IPS-20b (cell line): ENCODE data around the gene SLC25A22.

ENCODE experiments used
- H3K27ac ChIP-seq: one replicate; pipeline ENCODE4 v1.5.1; 2013; ENCODE audit warnings: low read length
- H3K27me3 ChIP-seq: 2 replicates; pipeline ENCODE4 v1.6.1; 2013; ENCODE audit warnings: mild to moderate bottlenecking, low read length, inconsistent platforms; ENCODE audit not compliant: insufficient read depth
- H3K36me3 ChIP-seq: 2 replicates; pipeline ENCODE4 v1.6.1; 2013; ENCODE audit warnings: low read depth, mild to moderate bottlenecking, inconsistent platforms, low read length, moderate library complexity; ENCODE audit not compliant: insufficient read depth
- H3K4me1 ChIP-seq: 2 replicates; pipeline ENCODE4 v1.6.1; 2013; ENCODE audit warnings: mild to moderate bottlenecking, control low read depth, inconsistent platforms, low read length, moderate library complexity; ENCODE audit not compliant: insufficient read depth
- H3K4me3 ChIP-seq: 2 replicates; pipeline ENCODE4 v1.5.1; 2013; ENCODE audit warnings: mild to moderate bottlenecking, low read length, inconsistent platforms
- H3K9ac ChIP-seq: 2 replicates; pipeline ENCODE4 v1.6.1; 2013; ENCODE audit warnings: low read depth, mild to moderate bottlenecking, inconsistent platforms, low read length, moderate library complexity
- H3K9me3 ChIP-seq: 2 replicates; pipeline ENCODE4 v1.6.1; 2013; ENCODE audit warnings: mild to moderate bottlenecking, low read depth, low read length, inconsistent platforms; ENCODE audit not compliant: insufficient read depth

Gene SLC25A22

GRCh38 chr11:797296-798092 lies 587 bp downstream of the SLC25A22 start:
- Histone ChIP-seq H3K36me3 (peaks cover 22% of the 10 kb centered on the region), H3K27ac (peak overlapping the region; percentile 65), H3K9ac (peak overlapping the region; percentile 87), H3K4me3 (peak overlapping the region; percentile 95), H3K27me3 (no peaks in the 10 kb centered on the region), H3K4me1 (peaks cover 4% of the 10 kb centered on the region; the same call in 1 of the 2 replicates), H3K9me3 (no peaks in the 10 kb centered on the region)

GRCh38 chr11:796565-797295 lies 1.4 kb downstream of the SLC25A22 start:
- Histone ChIP-seq H3K9ac (peak overlapping the region; percentile 87; the same call in 1 of the 2 replicates), H3K9me3 (no peaks in the 10 kb centered on the region), H3K27ac (peak overlapping the region; percentile 65), H3K27me3 (no peaks in the 10 kb centered on the region), H3K4me1 (peaks cover 4% of the 10 kb centered on the region; the same call in 1 of the 2 replicates), H3K4me3 (peak overlapping the region; percentile 95), H3K36me3 (peaks cover 15% of the 10 kb centered on the region)

- Histone ChIP-seq H3K9ac (peak overlapping the region; percentile 41; the same call in 1 of the 2 replicates), H3K36me3 (peaks cover 15% of the 10 kb centered on the region), H3K9me3 (no peaks in the 10 kb centered on the region), H3K27ac (no peak overlapping the region), H3K4me3 (peak overlapping the region; percentile 95; the same call in 1 of the 2 replicates), H3K4me1 (peaks cover 4% of the 10 kb centered on the region; the same call in 1 of the 2 replicates), H3K27me3 (no peaks in the 10 kb centered on the region)
Measured at GRCh38 chr11:795634-796564, 2.2 kb downstream of the SLC25A22 start.

GRCh38 chr11:794766-795633 lies 3.1 kb downstream of the SLC25A22 start:
- Histone ChIP-seq H3K4me1 (peaks cover 8% of the 10 kb centered on the region; the same call in 1 of the 2 replicates), H3K9ac (no peak overlapping the region), H3K27ac (no peak overlapping the region), H3K36me3 (peaks cover 9% of the 10 kb centered on the region), H3K9me3 (no peaks in the 10 kb centered on the region), H3K27me3 (no peaks in the 10 kb centered on the region), H3K4me3 (no peak overlapping the region)

- Histone ChIP-seq H3K4me3 (no peak overlapping the region), H3K27ac (no peak overlapping the region), H3K9ac (no peak overlapping the region)
Measured at GRCh38 chr11:794013-794765, 3.9 kb downstream of the SLC25A22 start.

GRCh38 chr11:793556-793955 lies 4.5 kb downstream of the SLC25A22 start:
- no peak overlapping the region for H3K9ac ChIP-seq
- no peak overlapping the region for H3K4me3 ChIP-seq
- peaks cover 8% of the 10 kb centered on the region; the same call in 1 of the 2 replicates for H3K36me3 ChIP-seq
- H3K9me3 ChIP-seq, result no peaks in the 10 kb centered on the region
- H3K27ac ChIP-seq, result no peak overlapping the region
- peaks cover 8% of the 10 kb centered on the region; the same call in 1 of the 2 replicates for H3K4me1 ChIP-seq
- no peaks in the 10 kb centered on the region for H3K27me3 ChIP-seq

More at GRCh38 chr11:794013-794765, 3.9 kb downstream of the SLC25A22 start:
- H3K4me1 ChIP-seq, result peaks cover 8% of the 10 kb centered on the region; the same call in 1 of the 2 replicates
- no peaks in the 10 kb centered on the region for H3K27me3 ChIP-seq
- H3K9me3 ChIP-seq, result no peaks in the 10 kb centered on the region
- H3K36me3 ChIP-seq, result peaks cover 8% of the 10 kb centered on the region; the same call in 1 of the 2 replicates

- Histone ChIP-seq H3K27ac (no peak overlapping the region), H3K9me3 (no peaks in the 10 kb centered on the region), H3K4me1 (peaks cover 8% of the 10 kb centered on the region; the same call in 1 of the 2 replicates), H3K36me3 (peaks cover 8% of the 10 kb centered on the region; the same call in 1 of the 2 replicates), H3K4me3 (no peak overlapping the region), H3K9ac (no peak overlapping the region), H3K27me3 (no peaks in the 10 kb centered on the region)
Measured at GRCh38 chr11:792873-793272, 5.2 kb downstream of the SLC25A22 start.

- Histone ChIP-seq H3K27me3 (no peaks in the 10 kb centered on the region), H3K27ac (no peak overlapping the region), H3K9me3 (no peaks in the 10 kb centered on the region), H3K9ac (no peak overlapping the region), H3K4me1 (peaks cover 8% of the 10 kb centered on the region; the same call in 1 of the 2 replicates), H3K36me3 (peaks cover 8% of the 10 kb centered on the region; the same call in 1 of the 2 replicates), H3K4me3 (no peak overlapping the region)
Measured at GRCh38 chr11:792535-792821, 5.6 kb downstream of the SLC25A22 start.

- Histone ChIP-seq H3K9ac (no peak overlapping the region), H3K4me3 (no peak overlapping the region), H3K36me3 (peaks cover 8% of the 10 kb centered on the region; the same call in 1 of the 2 replicates), H3K27ac (no peak overlapping the region), H3K27me3 (no peaks in the 10 kb centered on the region), H3K4me1 (peaks cover 5% of the 10 kb centered on the region; the same call in 1 of the 2 replicates), H3K9me3 (no peaks in the 10 kb centered on the region)
Measured at GRCh38 chr11:791658-792534, 6.2 kb downstream of the SLC25A22 start.
